Measurements from ENCODE around the gene RFX7.

- TF ChIP-seq CTCF (conservative IDR thresholded peaks at IDR 0.05; ENCODE audit: low read depth, low read length) (no peak), EZH2 (IDR thresholded peaks at IDR 0.05; ENCODE audit: borderline replicate concordance, low read depth, low read length, poor library complexity, severe bottlenecking) (no peak)
These were observed 203.3 kb downstream of the RFX7 start for GRCh38 chr15:56040081-56041035.
